GM23338 (cell line): ENCODE measurements around the gene CDC42BPA. TPM values are rescaled to one million over a fixed set of nuclear protein-coding genes. Genes with fewer than 3 reads are reported as not detected.

ENCODE experiments used
- ATAC-seq: fragments of 200-7000 bp; cut with Tn5 transposase; 3 replicates; pipeline ENCODE4 v1.9.1; 2020
- DNase-seq: peaks from one replicate; pipeline ENCODE4 v3.0.0-alpha.2; 2015; ENCODE audit warnings: low spot score
- H2AFZ ChIP-seq: fragments of 200-600 bp; sonication (generic); 2 replicates; pipeline ENCODE4 v1.8.0; 2016; ENCODE audit warnings: antibody characterized with exemption, mild to moderate bottlenecking, moderate library complexity
- H3F3A ChIP-seq: fragments of 200-600 bp; sonication (generic); replicated peaks from 2 replicates; pipeline ENCODE4 v1.8.0; 2017; ENCODE audit warnings: antibody characterized with exemption, mixed run types, low read depth
- H3K27ac ChIP-seq: fragments of 200-600 bp; sonication (generic); 2 replicates; pipeline ENCODE4 v1.6.1; 2016; ENCODE audit warnings: low read depth
- H3K27me3 ChIP-seq: fragments of 200-600 bp; sonication (generic); 2 replicates; pipeline ENCODE4 v1.8.0; 2016; ENCODE audit warnings: mild to moderate bottlenecking, mixed run types, moderate library complexity; ENCODE audit not compliant: insufficient read depth
- H3K36me3 ChIP-seq: fragments of 200-600 bp; sonication (generic); 2 replicates; pipeline ENCODE4 v1.8.0; 2016; ENCODE audit warnings: mild to moderate bottlenecking; ENCODE audit not compliant: insufficient read depth
- H3K4me1 ChIP-seq: fragments of 200-600 bp; sonication (generic); 2 replicates; pipeline ENCODE4 v1.8.0; 2016; ENCODE audit warnings: mild to moderate bottlenecking, moderate library complexity; ENCODE audit not compliant: insufficient read depth
- H3K4me2 ChIP-seq: fragments of 200-600 bp; sonication (generic); 2 replicates; pipeline ENCODE4 v1.7.1; 2017; ENCODE audit warnings: mixed run types
- H3K4me3 ChIP-seq: fragments of 200-600 bp; sonication (generic); 2 replicates; pipeline ENCODE4 v1.6.1; 2016; ENCODE audit warnings: mixed run types
- H3K79me2 ChIP-seq: fragments of 200-600 bp; sonication (generic); replicated peaks from 2 replicates; pipeline ENCODE4 v1.8.0; 2017; ENCODE audit warnings: mild to moderate bottlenecking; ENCODE audit not compliant: insufficient read depth
- H3K9me2 ChIP-seq: fragments of 200-600 bp; sonication (generic); 2 replicates; pipeline ENCODE4 v1.8.0; 2017; ENCODE audit not compliant: insufficient read depth
- H4K20me1 ChIP-seq: fragments of 200-600 bp; sonication (generic); replicated peaks from 2 replicates; pipeline ENCODE4 v1.8.0; 2017; ENCODE audit warnings: mild to moderate bottlenecking; ENCODE audit not compliant: insufficient read depth
- H3K27ac Mint-ChIP-seq: 2 replicates; pipeline ENCODE4 v1.8.0; 2020; ENCODE audit warnings: inconsistent platforms, mild to moderate bottlenecking, moderate library complexity, mixed read lengths
- H3K27me3 Mint-ChIP-seq: 3 replicates; pipeline ENCODE4 v1.8.0; 2022; ENCODE audit warnings: low read depth, mild to moderate bottlenecking, moderate library complexity, mixed read lengths, inconsistent platforms; ENCODE audit not compliant: insufficient read depth, poor library complexity
- H3K36me3 Mint-ChIP-seq: 3 replicates; pipeline ENCODE4 v1.8.0; 2021; ENCODE audit warnings: low read depth, mild to moderate bottlenecking, inconsistent platforms, moderate library complexity, mixed read lengths
- H3K4me1 Mint-ChIP-seq: 3 replicates; pipeline ENCODE4 v1.8.0; 2020; ENCODE audit warnings: mild to moderate bottlenecking, inconsistent platforms, mixed read lengths
- H3K4me3 Mint-ChIP-seq: 3 replicates; pipeline ENCODE4 v1.8.0; 2021; ENCODE audit warnings: moderate library complexity, mild to moderate bottlenecking, inconsistent platforms, mixed read lengths
- H3K9me3 Mint-ChIP-seq: 3 replicates; pipeline ENCODE4 v1.8.0; 2020; ENCODE audit warnings: moderate library complexity, mild to moderate bottlenecking, inconsistent platforms, mixed read lengths
- CREB1 ChIP-seq: fragments of 250-450 bp; sonication (Bioruptor Pico); IDR thresholded peaks from 2 replicates; pipeline ENCODE4 v1.5.0; 2020; ENCODE audit warnings: low read depth, mild to moderate bottlenecking, moderate library complexity
- JUNB ChIP-seq: IDR thresholded peaks from one replicate; pipeline ENCODE4 v1.6.1; 2016; ENCODE audit warnings: antibody characterized with exemption; ENCODE audit not compliant: unreplicated experiment
- NANOG ChIP-seq: IDR thresholded peaks from 2 replicates; pipeline ENCODE4 v1.6.1; 2016; ENCODE audit warnings: antibody characterized with exemption, borderline replicate concordance
- STAT1 ChIP-seq: IDR thresholded peaks from one replicate; pipeline ENCODE4 v1.6.1; 2016; ENCODE audit warnings: antibody characterized with exemption; ENCODE audit not compliant: unreplicated experiment
- ZNF114 ChIP-seq: fragments of 250-450 bp; sonication (Bioruptor Pico); IDR thresholded peaks from 2 replicates; pipeline ENCODE4 v1.5.0; 2020; ENCODE audit warnings: mild to moderate bottlenecking, moderate library complexity
- polyA plus RNA-seq: library from polyadenylated mRNA; unstranded; fragments of >200 nt; fragmentation: Nextera tagmentation; extraction: Ambion mirVana; gene quantifications from 2 replicates; pipeline ENCODE4 v1.2.1, GENCODE V29; 2016
- total RNA-seq: library from RNA; depleted of rRNA; stranded (reverse); fragments of >200 nt; shearing (Covaris generic); gene quantifications from 2 replicates; pipeline ENCODE4 v1.2.3, GENCODE V29; 2014
- TF ChIP-seq, protein P1 (sequence below): IDR thresholded peaks from one replicate; pipeline ENCODE4 v1.6.1; 2018; ENCODE audit warnings: antibody characterized with exemption; ENCODE audit not compliant: unreplicated experiment
- TF ChIP-seq, protein P2 (sequence below), 2 experiments: fragments of 200-600 bp in 1 of 2; sonication (generic) in 1 of 2; conservative IDR thresholded peaks; 2 replicates each; pipeline versions ENCODE4 v1.5.1 to v1.6.1; 2016 to 2017; ENCODE audit warnings: antibody characterized with exemption in 2 of 2, low read depth in 2 of 2, mild to moderate bottlenecking in 2 of 2, moderate library complexity in 1 of 2
- TF ChIP-seq, protein P3 (sequence below): IDR thresholded peaks from 2 replicates; pipeline ENCODE4 v1.6.1; 2016; ENCODE audit warnings: antibody characterized with exemption

The CDC42BPA gene
- total and polyA plus RNA-seq, 2 experiments from 2014 or later = 17.7 to 40.1 TPM

DNA sequence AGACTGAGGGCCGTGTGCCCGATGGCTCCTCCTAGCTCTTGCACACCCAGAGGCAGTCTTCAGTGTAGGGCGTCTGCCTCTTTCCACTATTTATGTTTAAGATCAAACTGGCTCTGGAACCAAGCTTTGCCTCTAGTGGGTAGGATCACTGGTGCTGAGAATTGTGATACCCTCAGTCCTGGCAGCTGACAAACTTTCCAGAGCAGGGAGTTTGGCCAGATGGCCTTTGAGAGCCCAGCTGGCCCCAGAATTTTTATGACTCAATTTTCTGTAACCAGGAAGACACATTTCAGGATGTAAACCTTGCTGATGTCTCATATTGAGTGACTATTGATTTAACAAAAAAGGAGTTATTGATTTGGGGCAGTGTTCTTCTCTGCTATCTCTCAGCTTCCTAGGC, 371.5 kb downstream of the CDC42BPA start (continued):
- TF ChIP-seq, protein P1, sequence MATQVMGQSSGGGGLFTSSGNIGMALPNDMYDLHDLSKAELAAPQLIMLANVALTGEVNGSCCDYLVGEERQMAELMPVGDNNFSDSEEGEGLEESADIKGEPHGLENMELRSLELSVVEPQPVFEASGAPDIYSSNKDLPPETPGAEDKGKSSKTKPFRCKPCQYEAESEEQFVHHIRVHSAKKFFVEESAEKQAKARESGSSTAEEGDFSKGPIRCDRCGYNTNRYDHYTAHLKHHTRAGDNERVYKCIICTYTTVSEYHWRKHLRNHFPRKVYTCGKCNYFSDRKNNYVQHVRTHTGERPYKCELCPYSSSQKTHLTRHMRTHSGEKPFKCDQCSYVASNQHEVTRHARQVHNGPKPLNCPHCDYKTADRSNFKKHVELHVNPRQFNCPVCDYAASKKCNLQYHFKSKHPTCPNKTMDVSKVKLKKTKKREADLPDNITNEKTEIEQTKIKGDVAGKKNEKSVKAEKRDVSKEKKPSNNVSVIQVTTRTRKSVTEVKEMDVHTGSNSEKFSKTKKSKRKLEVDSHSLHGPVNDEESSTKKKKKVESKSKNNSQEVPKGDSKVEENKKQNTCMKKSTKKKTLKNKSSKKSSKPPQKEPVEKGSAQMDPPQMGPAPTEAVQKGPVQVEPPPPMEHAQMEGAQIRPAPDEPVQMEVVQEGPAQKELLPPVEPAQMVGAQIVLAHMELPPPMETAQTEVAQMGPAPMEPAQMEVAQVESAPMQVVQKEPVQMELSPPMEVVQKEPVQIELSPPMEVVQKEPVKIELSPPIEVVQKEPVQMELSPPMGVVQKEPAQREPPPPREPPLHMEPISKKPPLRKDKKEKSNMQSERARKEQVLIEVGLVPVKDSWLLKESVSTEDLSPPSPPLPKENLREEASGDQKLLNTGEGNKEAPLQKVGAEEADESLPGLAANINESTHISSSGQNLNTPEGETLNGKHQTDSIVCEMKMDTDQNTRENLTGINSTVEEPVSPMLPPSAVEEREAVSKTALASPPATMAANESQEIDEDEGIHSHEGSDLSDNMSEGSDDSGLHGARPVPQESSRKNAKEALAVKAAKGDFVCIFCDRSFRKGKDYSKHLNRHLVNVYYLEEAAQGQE = no peak

DNA sequence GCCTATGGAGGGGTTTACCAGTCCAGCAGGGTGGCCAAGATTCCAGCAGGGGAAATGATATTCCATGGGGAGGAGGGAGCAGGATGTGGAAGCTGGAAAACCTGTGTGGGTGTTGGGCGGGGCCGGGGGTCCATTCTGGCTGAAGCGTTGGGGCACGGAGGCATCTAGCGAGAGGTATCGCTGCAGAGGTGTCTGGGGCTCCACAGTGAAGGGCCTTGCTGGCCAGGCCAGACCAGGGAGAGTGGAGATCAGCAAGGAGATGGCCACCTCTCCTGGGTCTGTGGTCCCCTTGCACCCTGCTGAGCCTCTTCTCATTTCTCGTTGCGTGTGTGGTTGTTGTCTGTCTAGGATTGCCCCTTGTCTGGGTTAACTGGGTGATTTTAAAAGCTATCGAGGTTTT, 372.0 kb downstream of the CDC42BPA start:
- TF ChIP-seq ZNF114 (CRISPR knock-in tag) = no peak
- Histone ChIP-seq H3K4me3 (no peak overlapping the region), H3K4me2 (no peak overlapping the region), H2AFZ (no peak overlapping the region), H3K36me3 (no peaks in the 10 kb centered on the region), H3K79me2 (peaks cover 85% of the 10 kb centered on the region), H3K27me3 (no peaks in the 10 kb centered on the region), H3K4me1 (peaks cover 28% of the 10 kb centered on the region), H3F3A (no peaks in the 10 kb centered on the region), H3K27ac (no peak overlapping the region), H3K9me2 (no peaks in the 10 kb centered on the region), H4K20me1 (peaks cover 8% of the 10 kb centered on the region; the same call in 1 of the 2 replicates)
- Mint-ChIP-seq H3K36me3 (peaks cover 4% of the 10 kb centered on the region; the same call in 2 of the 3 replicates), H3K27me3 (peaks cover 11% of the 10 kb centered on the region), H3K4me1 (peaks cover 48% of the 10 kb centered on the region), H3K4me3 (no peak overlapping the region), H3K27ac (peak overlapping the region; percentile 41; the same call in 1 of the 2 replicates), H3K9me3 (peaks cover 5% of the 10 kb centered on the region; the same call in 1 of the 3 replicates)
- no peak for DNase-seq
- ATAC-seq = no peak

DNA sequence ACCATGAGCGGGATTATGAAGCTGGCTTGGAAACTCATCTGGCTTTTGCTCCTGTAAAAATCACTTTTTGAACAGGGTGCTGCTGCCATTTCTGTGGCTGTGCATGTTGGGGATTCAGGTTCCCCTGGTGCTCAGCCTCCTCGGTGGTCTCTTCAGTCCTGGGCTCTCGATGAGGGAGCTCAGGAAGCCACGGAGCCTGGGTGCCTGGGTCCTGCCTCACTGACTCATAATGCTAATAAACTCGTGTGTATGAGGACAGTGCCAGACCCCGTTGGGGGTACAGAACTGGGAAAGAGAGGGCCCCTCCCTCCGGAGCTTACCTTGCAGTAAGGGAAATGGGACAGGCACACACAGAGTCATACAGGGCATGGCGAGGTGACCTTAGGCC, 372.4 kb downstream of the CDC42BPA start:
- ATAC-seq (no peak), DNase-seq (no peak)
- peaks cover 49% of the 10 kb centered on the region for H3K4me1 Mint-ChIP-seq
- no peak overlapping the region for H3K4me3 ChIP-seq
- 0 out of 2 replicates have a peak, but pooled peaks cover 2% of the 10 kb centered on the region for H3K27me3 ChIP-seq
- H3K36me3 Mint-ChIP-seq = peaks cover 7% of the 10 kb centered on the region
- H4K20me1 ChIP-seq = peaks cover 8% of the 10 kb centered on the region; the same call in 1 of the 2 replicates
- H3K9me3 Mint-ChIP-seq = peaks cover 5% of the 10 kb centered on the region; the same call in 2 of the 3 replicates
- peaks cover 28% of the 10 kb centered on the region for H3K4me1 ChIP-seq
- H3F3A ChIP-seq = no peaks in the 10 kb centered on the region
- H3K27ac Mint-ChIP-seq = 0 out of 2 replicates have a peak overlapping the region, but pooled peaks have one; percentile 41
- H3K36me3 ChIP-seq = no peaks in the 10 kb centered on the region
- no peak overlapping the region for H3K27ac ChIP-seq
- H3K4me3 Mint-ChIP-seq = no peak overlapping the region
- peaks cover 16% of the 10 kb centered on the region for H3K27me3 Mint-ChIP-seq
- H3K79me2 ChIP-seq = peaks cover 88% of the 10 kb centered on the region
- H2AFZ ChIP-seq = no peak overlapping the region
- H3K9me2 ChIP-seq = no peaks in the 10 kb centered on the region
- no peak overlapping the region; the same call in 1 of the 2 replicates for H3K4me2 ChIP-seq
- TF ChIP-seq CREB1 (CRISPR knock-in tag) (no peak), NANOG (no peak), JUNB (no peak), ZNF114 (CRISPR knock-in tag) (no peak), STAT1 (no peak)
- TF ChIP-seq, protein P2, sequence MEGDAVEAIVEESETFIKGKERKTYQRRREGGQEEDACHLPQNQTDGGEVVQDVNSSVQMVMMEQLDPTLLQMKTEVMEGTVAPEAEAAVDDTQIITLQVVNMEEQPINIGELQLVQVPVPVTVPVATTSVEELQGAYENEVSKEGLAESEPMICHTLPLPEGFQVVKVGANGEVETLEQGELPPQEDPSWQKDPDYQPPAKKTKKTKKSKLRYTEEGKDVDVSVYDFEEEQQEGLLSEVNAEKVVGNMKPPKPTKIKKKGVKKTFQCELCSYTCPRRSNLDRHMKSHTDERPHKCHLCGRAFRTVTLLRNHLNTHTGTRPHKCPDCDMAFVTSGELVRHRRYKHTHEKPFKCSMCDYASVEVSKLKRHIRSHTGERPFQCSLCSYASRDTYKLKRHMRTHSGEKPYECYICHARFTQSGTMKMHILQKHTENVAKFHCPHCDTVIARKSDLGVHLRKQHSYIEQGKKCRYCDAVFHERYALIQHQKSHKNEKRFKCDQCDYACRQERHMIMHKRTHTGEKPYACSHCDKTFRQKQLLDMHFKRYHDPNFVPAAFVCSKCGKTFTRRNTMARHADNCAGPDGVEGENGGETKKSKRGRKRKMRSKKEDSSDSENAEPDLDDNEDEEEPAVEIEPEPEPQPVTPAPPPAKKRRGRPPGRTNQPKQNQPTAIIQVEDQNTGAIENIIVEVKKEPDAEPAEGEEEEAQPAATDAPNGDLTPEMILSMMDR (conservative IDR thresholded peaks at IDR 0.05; ENCODE audit: low read depth in 2 of 2) = no peak
- TF ChIP-seq, protein P3, sequence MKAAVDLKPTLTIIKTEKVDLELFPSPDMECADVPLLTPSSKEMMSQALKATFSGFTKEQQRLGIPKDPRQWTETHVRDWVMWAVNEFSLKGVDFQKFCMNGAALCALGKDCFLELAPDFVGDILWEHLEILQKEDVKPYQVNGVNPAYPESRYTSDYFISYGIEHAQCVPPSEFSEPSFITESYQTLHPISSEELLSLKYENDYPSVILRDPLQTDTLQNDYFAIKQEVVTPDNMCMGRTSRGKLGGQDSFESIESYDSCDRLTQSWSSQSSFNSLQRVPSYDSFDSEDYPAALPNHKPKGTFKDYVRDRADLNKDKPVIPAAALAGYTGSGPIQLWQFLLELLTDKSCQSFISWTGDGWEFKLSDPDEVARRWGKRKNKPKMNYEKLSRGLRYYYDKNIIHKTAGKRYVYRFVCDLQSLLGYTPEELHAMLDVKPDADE = no peak
